ENCODE results near the gene UHRF1. TPM values are rescaled to one million over a fixed set of nuclear protein-coding genes. Genes with fewer than 3 reads are reported as not detected.

The UHRF1 gene
- total and polyA plus RNA-seq, 2 of the 13 experiments (the other 11 are each of a cell fraction or from before 2014, with no cell fraction given), result 6.8 to 78.4 TPM

DNA sequence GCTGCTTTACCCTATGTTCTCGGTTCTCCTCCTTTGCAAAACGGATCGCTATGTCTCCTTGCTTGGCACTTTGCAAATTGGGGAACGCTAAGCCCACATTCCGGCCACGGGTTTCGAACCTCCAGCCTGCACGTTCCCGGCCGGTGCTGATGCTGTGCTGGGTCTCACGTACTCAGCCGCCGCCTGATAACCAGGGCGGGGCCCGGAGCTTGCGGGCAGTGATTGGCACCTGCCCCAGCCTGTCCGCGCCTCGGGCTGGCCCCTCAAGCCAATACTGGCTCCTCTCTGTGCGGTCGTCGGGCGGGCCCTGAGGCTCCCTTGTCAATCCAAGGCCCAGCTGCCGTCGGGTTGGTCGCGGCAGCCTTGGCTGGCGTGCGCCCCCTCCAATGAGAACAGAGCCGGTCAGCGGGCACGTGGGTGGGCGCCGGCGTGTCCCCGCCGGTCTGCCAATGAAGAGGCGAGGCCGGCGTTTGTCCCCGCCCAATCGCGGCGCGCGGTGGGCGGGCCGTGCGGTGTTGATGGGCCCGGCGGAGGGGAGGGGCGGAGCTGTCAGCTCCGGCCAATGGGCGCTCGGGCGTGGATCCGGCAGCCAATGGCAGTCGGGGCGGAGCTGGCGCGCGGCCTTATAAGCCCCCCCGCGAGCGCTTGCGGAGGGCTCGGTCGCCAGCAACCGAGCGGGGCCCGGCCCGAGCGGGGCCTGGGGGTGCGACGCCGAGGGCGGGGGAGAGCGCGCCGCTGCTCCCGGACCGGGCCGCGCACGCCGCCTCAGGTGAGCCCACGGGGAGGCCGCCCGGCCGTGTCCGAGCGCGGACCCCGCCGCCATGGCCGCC, 59.4 kb downstream of the UHRF1 start, which contains the start of gene KDM4B (continued):
- TF ChIP-seq, protein P1, sequence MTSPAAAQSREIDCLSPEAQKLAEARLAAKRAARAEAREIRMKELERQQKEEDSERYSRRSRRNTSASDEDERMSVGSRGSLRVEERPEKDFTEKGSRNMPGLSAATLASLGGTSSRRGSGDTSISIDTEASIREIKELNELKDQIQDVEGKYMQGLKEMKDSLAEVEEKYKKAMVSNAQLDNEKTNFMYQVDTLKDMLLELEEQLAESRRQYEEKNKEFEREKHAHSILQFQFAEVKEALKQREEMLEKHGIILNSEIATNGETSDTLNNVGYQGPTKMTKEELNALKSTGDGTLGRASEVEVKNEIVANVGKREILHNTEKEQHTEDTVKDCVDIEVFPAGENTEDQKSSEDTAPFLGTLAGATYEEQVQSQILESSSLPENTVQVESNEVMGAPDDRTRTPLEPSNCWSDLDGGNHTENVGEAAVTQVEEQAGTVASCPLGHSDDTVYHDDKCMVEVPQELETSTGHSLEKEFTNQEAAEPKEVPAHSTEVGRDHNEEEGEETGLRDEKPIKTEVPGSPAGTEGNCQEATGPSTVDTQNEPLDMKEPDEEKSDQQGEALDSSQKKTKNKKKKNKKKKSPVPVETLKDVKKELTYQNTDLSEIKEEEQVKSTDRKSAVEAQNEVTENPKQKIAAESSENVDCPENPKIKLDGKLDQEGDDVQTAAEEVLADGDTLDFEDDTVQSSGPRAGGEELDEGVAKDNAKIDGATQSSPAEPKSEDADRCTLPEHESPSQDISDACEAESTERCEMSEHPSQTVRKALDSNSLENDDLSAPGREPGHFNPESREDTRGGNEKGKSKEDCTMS (CRISPR knock-in tag; conservative IDR thresholded peaks at IDR 0.05), result no peak
- TF ChIP-seq SMC3 (IDR thresholded peaks at IDR 0.05; ENCODE audit: low read length), result no peak
- no peak for TF ChIP-seq ZBTB3 (CRISPR knock-in tag; IDR thresholded peaks at IDR 0.05; ENCODE audit: borderline replicate concordance, low read depth)
- TF ChIP-seq, protein P2, sequence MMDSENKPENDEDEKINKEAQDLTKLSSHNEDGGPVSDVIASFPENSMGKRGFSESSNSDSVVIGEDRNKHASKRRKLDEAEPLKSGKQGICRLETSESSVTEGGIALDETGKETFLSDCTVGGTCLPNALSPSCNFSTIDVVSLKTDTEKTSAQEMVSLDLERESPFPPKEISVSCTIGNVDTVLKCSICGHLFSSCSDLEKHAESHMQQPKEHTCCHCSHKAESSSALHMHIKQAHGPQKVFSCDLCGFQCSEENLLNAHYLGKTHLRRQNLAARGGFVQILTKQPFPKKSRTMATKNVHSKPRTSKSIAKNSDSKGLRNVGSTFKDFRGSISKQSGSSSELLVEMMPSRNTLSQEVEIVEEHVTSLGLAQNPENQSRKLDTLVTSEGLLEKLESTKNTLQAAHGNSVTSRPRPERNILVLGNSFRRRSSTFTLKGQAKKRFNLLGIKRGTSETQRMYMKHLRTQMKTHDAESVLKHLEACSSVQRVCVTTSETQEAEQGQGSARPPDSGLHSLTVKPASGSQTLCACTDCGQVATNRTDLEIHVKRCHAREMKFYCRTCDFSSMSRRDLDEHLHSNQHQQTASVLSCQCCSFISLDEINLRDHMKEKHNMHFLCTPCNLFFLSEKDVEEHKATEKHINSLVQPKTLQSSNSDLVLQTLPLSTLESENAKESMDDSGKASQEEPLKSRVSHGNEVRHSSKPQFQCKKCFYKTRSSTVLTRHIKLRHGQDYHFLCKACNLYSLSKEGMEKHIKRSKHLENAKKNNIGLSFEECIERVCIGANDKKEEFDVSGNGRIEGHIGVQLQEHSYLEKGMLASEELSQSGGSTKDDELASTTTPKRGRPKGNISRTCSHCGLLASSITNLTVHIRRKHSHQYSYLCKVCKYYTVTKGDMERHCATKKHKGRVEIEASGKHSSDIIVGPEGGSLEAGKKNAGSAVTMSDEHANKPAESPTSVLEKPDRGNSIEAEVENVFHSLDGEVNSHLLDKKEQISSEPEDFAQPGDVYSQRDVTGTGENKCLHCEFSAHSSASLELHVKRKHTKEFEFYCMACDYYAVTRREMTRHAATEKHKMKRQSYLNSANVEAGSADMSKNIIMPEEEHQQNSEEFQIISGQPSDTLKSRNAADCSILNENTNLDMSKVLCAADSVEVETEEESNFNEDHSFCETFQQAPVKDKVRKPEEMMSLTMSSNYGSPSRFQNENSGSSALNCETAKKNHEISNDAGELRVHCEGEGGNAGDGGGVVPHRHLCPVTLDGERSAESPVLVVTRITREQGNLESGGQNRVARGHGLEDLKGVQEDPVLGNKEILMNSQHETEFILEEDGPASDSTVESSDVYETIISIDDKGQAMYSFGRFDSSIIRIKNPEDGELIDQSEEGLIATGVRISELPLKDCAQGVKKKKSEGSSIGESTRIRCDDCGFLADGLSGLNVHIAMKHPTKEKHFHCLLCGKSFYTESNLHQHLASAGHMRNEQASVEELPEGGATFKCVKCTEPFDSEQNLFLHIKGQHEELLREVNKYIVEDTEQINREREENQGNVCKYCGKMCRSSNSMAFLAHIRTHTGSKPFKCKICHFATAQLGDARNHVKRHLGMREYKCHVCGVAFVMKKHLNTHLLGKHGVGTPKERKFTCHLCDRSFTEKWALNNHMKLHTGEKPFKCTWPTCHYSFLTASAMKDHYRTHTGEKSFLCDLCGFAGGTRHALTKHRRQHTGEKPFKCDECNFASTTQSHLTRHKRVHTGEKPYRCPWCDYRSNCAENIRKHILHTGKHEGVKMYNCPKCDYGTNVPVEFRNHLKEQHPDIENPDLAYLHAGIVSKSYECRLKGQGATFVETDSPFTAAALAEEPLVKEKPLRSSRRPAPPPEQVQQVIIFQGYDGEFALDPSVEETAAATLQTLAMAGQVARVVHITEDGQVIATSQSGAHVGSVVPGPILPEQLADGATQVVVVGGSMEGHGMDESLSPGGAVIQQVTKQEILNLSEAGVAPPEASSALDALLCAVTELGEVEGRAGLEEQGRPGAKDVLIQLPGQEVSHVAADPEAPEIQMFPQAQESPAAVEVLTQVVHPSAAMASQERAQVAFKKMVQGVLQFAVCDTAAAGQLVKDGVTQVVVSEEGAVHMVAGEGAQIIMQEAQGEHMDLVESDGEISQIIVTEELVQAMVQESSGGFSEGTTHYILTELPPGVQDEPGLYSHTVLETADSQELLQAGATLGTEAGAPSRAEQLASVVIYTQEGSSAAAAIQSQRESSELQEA (CRISPR knock-in tag; IDR thresholded peaks at IDR 0.05; ENCODE audit: not compliant biosample characterization), result no peak
- no peak for TF ChIP-seq SRSF4 (IDR thresholded peaks at IDR 0.05; ENCODE audit: low read depth, low read length, poor library complexity, severe bottlenecking)
- peak; percentile 32; the same call in 1 of the 2 replicates for TF ChIP-seq ELF3 (CRISPR knock-in tag; IDR thresholded peaks at IDR 0.05)
- TF ChIP-seq REPIN1 (CRISPR knock-in tag; IDR thresholded peaks at IDR 0.05; ENCODE audit: borderline replicate concordance, low read depth), result peak; percentile 39; the same call in 1 of the 2 replicates
- TF ChIP-seq FOXM1 (CRISPR knock-in tag; IDR thresholded peaks at IDR 0.05), result no peak
- no peak for TF ChIP-seq EZH2 (conservative IDR thresholded peaks at IDR 0.05; ENCODE audit: low read depth, low read length)
- TF ChIP-seq NPAS2 (CRISPR knock-in tag; IDR thresholded peaks at IDR 0.05; ENCODE audit: borderline replicate concordance), result no peak
- TF ChIP-seq, protein P3, sequence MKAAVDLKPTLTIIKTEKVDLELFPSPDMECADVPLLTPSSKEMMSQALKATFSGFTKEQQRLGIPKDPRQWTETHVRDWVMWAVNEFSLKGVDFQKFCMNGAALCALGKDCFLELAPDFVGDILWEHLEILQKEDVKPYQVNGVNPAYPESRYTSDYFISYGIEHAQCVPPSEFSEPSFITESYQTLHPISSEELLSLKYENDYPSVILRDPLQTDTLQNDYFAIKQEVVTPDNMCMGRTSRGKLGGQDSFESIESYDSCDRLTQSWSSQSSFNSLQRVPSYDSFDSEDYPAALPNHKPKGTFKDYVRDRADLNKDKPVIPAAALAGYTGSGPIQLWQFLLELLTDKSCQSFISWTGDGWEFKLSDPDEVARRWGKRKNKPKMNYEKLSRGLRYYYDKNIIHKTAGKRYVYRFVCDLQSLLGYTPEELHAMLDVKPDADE (CRISPR knock-in tag; IDR thresholded peaks at IDR 0.05), result no peak
- no peak for TF ChIP-seq U2AF1 (optimal IDR thresholded peaks at IDR 0.05; ENCODE audit: low read depth, low read length)
- TF ChIP-seq ZNF549 (CRISPR knock-in tag; IDR thresholded peaks at IDR 0.05), result no peak
- no peak for TF ChIP-seq MLLT10 (CRISPR knock-in tag; IDR thresholded peaks at IDR 0.05)
- TF ChIP-seq PAF1 (CRISPR knock-in tag; IDR thresholded peaks at IDR 0.05), result no peak
- no peak; the same call in 1 of the 2 replicates for TF ChIP-seq NFKB2 (CRISPR knock-in tag; IDR thresholded peaks at IDR 0.05; ENCODE audit: borderline replicate concordance)
- no peak for TF ChIP-seq XRCC5 (optimal IDR thresholded peaks at IDR 0.05; ENCODE audit: low read length)
